ENCODE results near the gene STON2.

Gene STON2

GRCh38 chr14:81305743-81306142 lies 94.4 kb downstream of the STON2 start:
- TF ChIP-seq CTCF (IDR thresholded peaks at IDR 0.05; ENCODE audit: borderline replicate concordance, control extremely low read depth, extremely low read depth, insufficient read depth, missing control alignments): no peak
- DNase-seq (ENCODE audit: low spot score): no peak
- in situ Hi-C loops (cut with MboI; ENCODE audit: low sequenced_read_pairs, unreplicated experiment): no loop called here

- TF ChIP-seq CTCF (IDR thresholded peaks at IDR 0.05; ENCODE audit: borderline replicate concordance, control extremely low read depth, extremely low read depth, insufficient read depth, missing control alignments): no peak
- no peak for DNase-seq (ENCODE audit: low spot score)
- in situ Hi-C loops (cut with MboI; ENCODE audit: low sequenced_read_pairs, unreplicated experiment): no loop called here
Measured at GRCh38 chr14:81305065-81305464, 95.1 kb downstream of the STON2 start.

DNA sequence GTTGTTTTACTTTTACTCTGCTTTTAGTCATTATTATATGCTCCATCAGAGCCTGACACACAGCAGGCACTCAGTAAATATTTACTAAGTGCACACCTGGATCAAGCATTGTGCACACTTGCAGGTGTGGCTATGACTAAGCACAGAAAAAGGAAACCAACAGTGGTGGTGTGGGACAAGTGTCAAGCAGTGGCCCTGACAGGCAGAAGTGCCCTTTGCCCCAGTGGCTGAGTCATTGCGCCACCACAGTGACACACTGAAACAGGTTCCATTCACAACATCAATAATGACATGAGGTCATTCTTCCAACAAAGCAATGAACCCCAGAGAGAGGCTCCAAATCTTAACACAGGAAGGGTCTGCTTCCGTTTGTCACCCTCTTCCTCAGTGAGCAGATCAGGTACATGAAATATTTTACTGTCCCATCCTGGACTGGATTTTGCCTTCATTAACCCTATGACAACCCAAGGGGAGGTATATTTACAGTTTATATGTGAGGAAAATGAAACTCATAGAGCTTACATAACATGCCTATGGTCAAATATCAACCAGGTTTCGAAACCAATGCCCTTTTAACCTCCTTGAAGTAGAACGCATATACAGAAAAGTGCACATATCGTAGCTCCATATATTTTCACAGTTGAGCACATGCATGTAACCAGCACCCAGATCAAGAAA lies 96.7 kb downstream of the STON2 start:
- in situ Hi-C loops (cut with MboI; ENCODE audit: low sequenced_read_pairs, unreplicated experiment): no loop called here
- peak; percentile 38 for DNase-seq (ENCODE audit: low spot score)
- TF ChIP-seq CTCF (IDR thresholded peaks at IDR 0.05; ENCODE audit: borderline replicate concordance, control extremely low read depth, extremely low read depth, insufficient read depth, missing control alignments): no peak

DNA sequence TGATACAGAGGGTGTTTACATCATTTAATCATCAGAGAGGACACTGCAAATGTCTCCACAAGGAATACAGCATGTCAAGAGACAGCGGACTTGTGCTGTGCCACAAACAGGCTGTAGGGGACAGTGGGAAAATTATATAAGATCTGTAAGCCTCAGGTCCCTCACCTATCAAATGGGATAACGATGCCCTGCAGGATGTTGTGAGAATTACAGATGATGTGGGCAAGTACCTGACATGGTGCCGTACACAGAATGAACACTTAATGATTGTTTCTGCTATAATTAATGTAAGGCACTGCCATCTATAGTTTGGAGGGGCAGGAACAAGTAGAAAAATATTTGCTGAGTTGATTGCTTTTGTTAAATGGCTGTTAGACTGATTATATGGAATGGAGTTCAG lies 97.5 kb downstream of the STON2 start:
- DNase-seq (ENCODE audit: low spot score): no peak
- TF ChIP-seq CTCF (IDR thresholded peaks at IDR 0.05; ENCODE audit: borderline replicate concordance, control extremely low read depth, extremely low read depth, insufficient read depth, missing control alignments): no peak
- in situ Hi-C loops (cut with MboI; ENCODE audit: low sequenced_read_pairs, unreplicated experiment): no loop called here

DNA sequence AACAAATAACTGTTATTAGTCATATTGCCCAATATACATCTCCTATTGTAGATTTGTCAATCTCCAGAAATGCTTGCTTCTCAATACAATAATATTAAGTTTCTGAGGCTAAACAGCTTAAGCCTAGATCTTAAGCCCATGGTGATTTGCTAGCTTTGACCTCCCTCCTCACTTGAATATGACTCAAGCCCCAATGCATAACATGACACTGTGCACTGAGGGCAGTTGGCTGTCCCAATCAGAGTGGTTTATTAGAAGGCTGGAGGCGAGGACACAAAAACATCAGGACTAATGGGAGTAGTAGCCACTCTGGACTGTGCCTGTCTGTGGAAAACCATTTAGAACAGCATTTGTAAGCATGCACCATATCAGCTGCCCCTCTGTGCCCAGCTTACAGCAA lies 98.3 kb downstream of the STON2 start:
- no peak for TF ChIP-seq CTCF (IDR thresholded peaks at IDR 0.05; ENCODE audit: borderline replicate concordance, control extremely low read depth, extremely low read depth, insufficient read depth, missing control alignments)
- no peak for DNase-seq (ENCODE audit: low spot score)
- in situ Hi-C loops (cut with MboI; ENCODE audit: low sequenced_read_pairs, unreplicated experiment): no loop called here

GRCh38 chr14:81301371-81301770 lies 98.8 kb downstream of the STON2 start:
- in situ Hi-C loops (cut with MboI; ENCODE audit: low sequenced_read_pairs, unreplicated experiment): no loop called here
- no peak for TF ChIP-seq CTCF (IDR thresholded peaks at IDR 0.05; ENCODE audit: borderline replicate concordance, control extremely low read depth, extremely low read depth, insufficient read depth, missing control alignments)
- DNase-seq (ENCODE audit: low spot score): no peak

Data from GM13976 (cell line).